Stimulated activated CD8-positive, alpha-beta memory T cell treated with anti-CD3 and anti-CD28 coated beads, Interleukin-4, amount 100 ng/mL, for 4 hours (primary cell): Measurements from ENCODE around the gene RASGRF2.
"Not testable (repeated sequence)": the region's sequence is repeated elsewhere in the genome, so short reads cannot be mapped to it uniquely, and the experiment has no call there.

Experiments used
- DNase-seq, 2 donors: peaks; one replicate each; pipeline ENCODE4 v3.0.0-alpha.2; 2020; ENCODE audit warnings: low read depth in 2 of 2, low spot score in 1 of 2

Gene RASGRF2

DNA sequence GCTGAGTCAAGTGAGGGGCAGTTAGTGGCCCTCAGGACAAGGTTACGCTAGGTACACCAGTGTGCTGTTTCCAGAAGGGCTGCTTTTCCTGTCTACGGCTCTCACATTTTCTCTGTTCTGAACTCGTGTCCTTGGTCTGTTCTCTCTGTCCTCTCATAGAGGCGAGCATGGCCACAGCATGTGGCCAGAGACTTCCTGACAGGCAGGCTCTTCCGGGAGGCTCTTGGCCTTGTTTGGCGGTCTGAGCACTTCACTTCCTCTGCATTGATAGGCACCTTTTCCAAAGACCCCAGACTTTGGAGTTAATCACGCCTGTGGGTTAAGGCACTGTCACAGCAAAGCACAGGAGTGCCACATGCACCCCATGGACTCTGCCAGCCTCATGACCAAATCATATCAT, 274.1 kb downstream of the RASGRF2 start:
- no peak for DNase-seq

- no peak for DNase-seq
Measured at GRCh38 chr5:81234801-81235200, 274.6 kb downstream of the RASGRF2 start.

GRCh38 chr5:81235287-81236072, 275.3 kb downstream of the RASGRF2 start:
- DNase-seq = no peak

GRCh38 chr5:81238460-81238859, 278.3 kb downstream of the RASGRF2 start:
- no peak for DNase-seq

GRCh38 chr5:81239613-81240012, 279.4 kb downstream of the RASGRF2 start:
- no peak for DNase-seq

- no peak for DNase-seq
Measured at GRCh38 chr5:81241001-81241400, 280.8 kb downstream of the RASGRF2 start.

GRCh38 chr5:81241961-81242648, 281.9 kb downstream of the RASGRF2 start:
- no peak for DNase-seq

DNA sequence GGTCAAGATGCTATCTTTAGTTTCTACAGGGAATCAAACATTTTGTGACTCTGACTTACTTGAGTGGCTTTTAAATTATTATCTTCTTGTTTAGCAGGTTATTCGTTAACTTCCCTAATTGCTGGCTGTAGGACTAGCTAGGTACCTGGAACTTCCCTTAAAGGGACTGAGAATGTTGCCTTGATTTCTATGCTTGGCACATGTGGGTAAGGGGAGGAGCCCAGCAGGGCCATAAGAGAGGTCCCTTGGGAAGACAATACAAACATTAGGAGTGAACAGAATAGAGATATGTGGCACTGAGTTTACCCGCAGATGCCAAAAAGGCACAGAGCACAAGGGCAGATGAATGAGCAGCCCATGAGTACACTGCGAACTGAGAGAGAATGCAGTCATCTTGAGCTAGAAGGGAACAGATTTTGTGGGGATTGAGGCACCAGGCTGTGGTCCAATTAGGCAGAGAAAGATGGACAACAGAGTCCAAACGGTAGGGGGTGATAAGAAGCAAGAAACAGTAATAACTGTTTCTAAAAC, 282.8 kb downstream of the RASGRF2 start:
- no peak for DNase-seq

GRCh38 chr5:81244451-81244850, 284.3 kb downstream of the RASGRF2 start:
- no peak for DNase-seq

DNA sequence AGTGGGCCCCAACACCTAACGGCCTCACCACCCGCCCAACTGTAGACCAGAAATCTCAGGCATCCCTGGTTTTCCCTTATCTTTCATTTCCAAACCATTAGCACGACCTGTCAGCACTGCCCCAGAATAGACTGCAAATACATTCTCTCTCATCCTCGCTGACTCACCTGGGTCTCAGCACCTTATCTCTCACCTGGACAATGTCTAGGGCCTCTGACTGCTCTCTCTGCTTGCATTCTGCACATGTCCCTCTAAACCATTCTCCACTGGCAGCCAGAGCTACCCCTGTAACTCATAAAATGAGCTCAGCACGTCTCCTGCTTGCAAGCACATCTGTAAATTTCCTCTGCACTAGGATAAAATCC, 285.7 kb downstream of the RASGRF2 start:
- no peak for DNase-seq

DNA sequence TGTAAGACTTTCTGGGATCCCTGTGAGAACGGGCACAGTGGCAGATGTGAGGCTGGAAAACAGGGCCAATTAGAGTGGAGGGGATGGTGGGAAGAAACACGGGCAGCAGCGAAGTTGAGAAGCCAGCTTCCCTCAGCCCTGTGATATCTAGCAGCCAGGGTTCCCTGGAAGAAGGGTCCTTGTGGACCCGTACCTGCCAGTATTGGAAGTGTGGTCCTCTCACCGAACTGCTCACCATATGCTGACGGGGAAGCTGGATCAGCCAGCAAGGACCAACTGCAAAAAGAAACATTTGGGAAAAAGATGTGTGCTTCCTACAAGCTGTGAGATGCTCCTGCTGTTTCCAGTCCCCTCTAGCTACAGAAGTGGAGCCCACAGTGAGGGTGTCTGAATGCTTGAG, 286.5 kb downstream of the RASGRF2 start:
- no peak for DNase-seq

GRCh38 chr5:81247441-81247972, 287.3 kb downstream of the RASGRF2 start:
- DNase-seq = no peak

DNA sequence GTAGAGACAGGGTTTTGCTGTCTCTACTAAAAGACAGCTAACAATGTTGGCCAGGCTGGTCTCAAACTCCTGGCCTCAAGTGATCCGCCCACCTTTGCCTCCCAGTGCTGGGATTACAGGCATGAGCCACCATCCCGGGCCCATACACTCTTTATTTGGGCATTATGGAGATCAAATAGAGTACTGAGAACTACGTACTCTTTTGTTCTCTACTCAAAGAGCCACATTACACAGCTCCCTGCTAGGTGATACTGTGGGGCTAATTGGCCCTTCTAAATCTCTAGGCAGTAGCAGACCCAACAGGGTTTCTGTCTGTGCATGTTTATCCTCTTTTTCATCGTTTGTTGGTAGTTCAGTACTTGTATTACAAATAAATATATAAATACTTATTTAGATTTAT, 289.1 kb downstream of the RASGRF2 start:
- DNase-seq = no peak

GRCh38 chr5:81250004-81250403, 289.8 kb downstream of the RASGRF2 start:
- no peak for DNase-seq

- DNase-seq = no peak
Measured at GRCh38 chr5:81251922-81252321, 291.8 kb downstream of the RASGRF2 start.

DNA sequence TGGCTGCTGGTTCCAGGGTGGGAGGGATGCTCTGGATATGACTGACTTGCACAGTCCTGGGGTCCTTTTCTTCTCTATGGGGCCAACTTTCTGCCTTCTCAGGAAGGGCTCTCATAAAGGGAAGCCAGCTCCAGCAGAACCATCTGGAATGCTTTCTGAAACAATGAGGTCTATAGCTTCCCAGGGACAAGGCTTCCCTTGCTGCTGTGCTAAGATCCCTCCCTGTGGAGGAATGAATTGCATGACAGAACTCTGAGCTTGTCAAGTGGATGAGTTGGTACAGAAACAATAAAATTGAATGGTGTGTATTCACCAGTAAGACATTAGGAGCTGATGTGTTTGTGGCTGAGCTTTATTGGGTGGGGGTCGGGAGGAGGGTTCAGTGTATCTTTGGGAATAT, 292.7 kb downstream of the RASGRF2 start:
- DNase-seq = no peak

DNA sequence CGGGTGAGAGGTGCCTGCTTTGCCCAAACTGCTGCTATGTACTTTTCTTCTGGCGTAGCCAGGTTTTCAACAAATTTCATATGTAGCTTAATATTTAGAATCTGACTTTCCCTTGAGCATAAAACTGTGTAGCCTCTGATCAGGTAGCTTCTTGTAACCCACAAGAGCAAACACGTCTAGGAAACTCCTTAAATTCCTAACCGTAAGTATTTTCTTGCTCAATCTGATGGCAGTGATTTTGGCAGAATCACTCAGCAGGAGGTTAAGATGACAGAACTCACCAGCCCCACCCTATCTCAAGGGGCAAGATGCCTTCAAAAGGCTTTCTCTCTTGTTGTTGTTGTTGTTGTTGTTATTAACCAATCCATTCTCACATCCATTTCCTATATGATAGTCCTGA, 293.7 kb downstream of the RASGRF2 start:
- no peak for DNase-seq

DNA sequence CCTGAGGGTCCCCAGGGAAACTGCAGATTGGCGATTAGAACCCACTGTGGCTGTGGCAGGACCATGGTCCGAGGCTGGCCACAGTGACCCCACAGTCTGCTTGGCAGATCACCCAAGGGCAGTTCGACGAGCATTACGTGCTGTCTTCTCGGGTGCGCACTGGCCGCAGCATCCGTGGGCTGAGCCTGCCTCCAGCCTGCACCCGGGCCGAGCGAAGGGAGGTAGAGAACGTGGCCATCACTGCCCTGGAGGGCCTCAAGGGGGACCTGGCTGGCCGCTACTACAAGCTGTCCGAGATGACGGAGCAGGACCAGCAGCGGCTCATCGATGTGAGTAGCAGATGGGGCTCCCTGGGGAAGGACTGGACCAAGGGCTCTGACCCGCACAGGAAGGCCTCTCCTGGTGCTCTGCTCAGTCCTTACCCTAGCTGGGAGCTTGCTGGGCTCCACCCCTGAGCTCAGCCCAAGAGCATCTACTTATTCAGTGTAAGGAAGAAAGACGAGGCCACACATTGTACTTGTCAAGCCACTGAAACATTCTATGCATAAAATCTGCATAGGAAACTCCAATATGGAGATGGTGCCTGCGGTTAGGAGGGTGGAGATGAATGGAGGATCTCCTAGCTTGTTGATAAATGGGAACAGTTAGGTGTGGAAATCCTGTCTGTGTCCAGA, 294.9 kb downstream of the RASGRF2 start:
- no peak for DNase-seq

DNA sequence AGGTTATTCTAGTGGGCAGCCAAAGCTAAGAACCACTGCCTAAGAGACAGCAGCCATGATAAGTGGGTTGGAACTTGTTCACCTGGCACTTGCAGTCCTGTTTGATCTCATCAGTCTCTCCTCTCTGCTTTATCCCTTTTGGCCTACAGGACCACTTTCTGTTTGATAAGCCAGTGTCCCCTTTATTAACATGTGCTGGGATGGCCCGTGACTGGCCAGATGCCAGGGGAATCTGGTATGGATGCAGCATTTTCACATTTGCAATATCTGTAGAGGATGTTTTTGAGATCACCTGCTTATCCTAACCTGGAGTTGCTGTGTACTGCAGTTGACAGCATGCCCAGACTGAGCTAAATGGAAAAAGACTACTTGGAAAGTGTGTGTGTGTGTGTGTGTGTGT, 296.6 kb downstream of the RASGRF2 start:
- no peak for DNase-seq

- not testable (repeated sequence) for DNase-seq
Measured at GRCh38 chr5:81262796-81263195, 302.6 kb downstream of the RASGRF2 start.

DNA sequence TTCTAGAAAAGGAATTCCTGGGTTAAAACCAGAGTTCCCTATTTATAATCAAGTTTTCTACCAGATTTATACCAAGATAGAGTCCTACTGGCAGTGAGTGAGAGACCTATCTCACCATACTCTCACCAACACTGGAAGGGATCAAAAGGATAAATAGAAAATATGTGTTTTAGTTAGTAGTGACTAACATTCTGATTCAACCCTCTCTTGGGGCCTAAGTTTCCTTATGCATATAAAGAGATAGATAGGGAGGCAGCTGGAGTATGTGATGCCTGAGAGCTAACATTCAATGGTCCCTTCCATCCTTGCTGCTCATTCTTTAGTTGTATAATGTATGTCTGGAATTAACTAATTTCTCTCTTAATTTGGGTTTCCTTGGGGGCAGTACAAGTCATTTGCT, 304.9 kb downstream of the RASGRF2 start:
- no peak for DNase-seq
